GM12891 (cell line): ENCODE results near the gene RASEF.

Experiments used
- DNase-seq: peaks from one replicate; pipeline ENCODE4 v3.0.0; 2011; ENCODE audit warnings: low spot score; ENCODE audit not compliant: insufficient read length
- FAIRE-seq: peaks from 2 replicates; lab custom pipeline; 2011; peaks lifted over from hg19 to GRCh38; lab: Jason Lieb, UNC
- PAX5 ChIP-seq: IDR thresholded peaks from 2 replicates; pipeline ENCODE4 v1.6.1; 2011; ENCODE audit warnings: low read length, moderate library complexity, mild to moderate bottlenecking; ENCODE audit not compliant: insufficient read depth, severe bottlenecking
- POLR2A ChIP-seq: IDR thresholded peaks from 2 replicates; pipeline ENCODE4 v1.6.1; 2011; ENCODE audit warnings: low read depth, low read length, control low read depth
- POLR2AphosphoS5 ChIP-seq: IDR thresholded peaks from 2 replicates; pipeline ENCODE4 v1.6.1; 2011; ENCODE audit warnings: low read depth, low read length, control low read depth
- POU2F2 ChIP-seq: IDR thresholded peaks from 2 replicates; pipeline ENCODE4 v1.6.1; 2011; ENCODE audit warnings: low read depth, mild to moderate bottlenecking, control low read depth, low read length, moderate library complexity
- SPI1 ChIP-seq: IDR thresholded peaks from 2 replicates; pipeline ENCODE4 v1.6.1; 2011; ENCODE audit warnings: low read depth, low read length, control low read depth
- TAF1 ChIP-seq: IDR thresholded peaks from 2 replicates; pipeline ENCODE4 v1.6.1; 2011; ENCODE audit warnings: low read depth, low read length, control low read depth

The RASEF gene

GRCh38 chr9:83002329-83002728 is 60.6 kb downstream of the RASEF start:
- no peak for DNase-seq
- no peak for FAIRE-seq
- no peak for TF ChIP-seq POLR2A
- TF ChIP-seq TAF1: no peak
- TF ChIP-seq PAX5: no peak
- no peak for TF ChIP-seq POU2F2
- TF ChIP-seq POLR2AphosphoS5: no peak
- no peak for TF ChIP-seq SPI1

GRCh38 chr9:83000765-83001164 is 62.2 kb downstream of the RASEF start:
- DNase-seq: no peak
- FAIRE-seq: no peak
- no peak for TF ChIP-seq POLR2A
- TF ChIP-seq PAX5: no peak
- TF ChIP-seq POU2F2: no peak
- no peak for TF ChIP-seq POLR2AphosphoS5
- no peak for TF ChIP-seq SPI1
- TF ChIP-seq TAF1: no peak

- DNase-seq (no peak), FAIRE-seq (no peak)
- no peak for TF ChIP-seq POLR2AphosphoS5
- TF ChIP-seq SPI1: no peak
Observed at GRCh38 chr9:82998409-82998808, 64.5 kb downstream of the RASEF start.

- TF ChIP-seq POU2F2 (no peak), PAX5 (no peak), SPI1 (no peak), POLR2AphosphoS5 (no peak), TAF1 (no peak), POLR2A (no peak)
- FAIRE-seq (no peak), DNase-seq (no peak)
Observed at GRCh38 chr9:82997476-82998140, 65.3 kb downstream of the RASEF start.

DNA sequence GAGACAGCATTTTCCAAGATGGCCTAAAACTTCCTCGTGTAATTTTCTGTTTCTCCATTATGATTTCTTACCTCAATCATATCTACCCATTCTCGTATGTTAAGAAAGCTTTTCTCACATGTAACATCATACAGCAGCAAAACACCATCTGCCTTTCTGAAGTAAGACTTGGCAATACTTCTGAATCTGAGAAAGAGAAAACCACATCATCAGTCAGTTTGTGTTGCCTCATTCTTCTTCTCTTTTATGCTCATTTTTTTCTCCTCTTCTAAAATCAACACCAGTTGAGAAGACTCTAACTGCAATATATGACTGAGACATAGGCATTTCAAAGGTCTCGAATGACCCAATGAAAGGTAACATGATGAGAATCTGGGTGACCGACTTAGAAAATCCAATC is 66.0 kb downstream of the RASEF start:
- FAIRE-seq (no peak), DNase-seq (no peak)
- TF ChIP-seq TAF1 (no peak), POLR2AphosphoS5 (no peak), PAX5 (no peak), SPI1 (no peak), POU2F2 (no peak), POLR2A (no peak)

- TF ChIP-seq TAF1 (no peak), POLR2A (no peak), SPI1 (no peak), POU2F2 (no peak), POLR2AphosphoS5 (no peak), PAX5 (no peak)
- no peak for FAIRE-seq
Observed at GRCh38 chr9:82993856-82994605, 68.9 kb downstream of the RASEF start.

DNA sequence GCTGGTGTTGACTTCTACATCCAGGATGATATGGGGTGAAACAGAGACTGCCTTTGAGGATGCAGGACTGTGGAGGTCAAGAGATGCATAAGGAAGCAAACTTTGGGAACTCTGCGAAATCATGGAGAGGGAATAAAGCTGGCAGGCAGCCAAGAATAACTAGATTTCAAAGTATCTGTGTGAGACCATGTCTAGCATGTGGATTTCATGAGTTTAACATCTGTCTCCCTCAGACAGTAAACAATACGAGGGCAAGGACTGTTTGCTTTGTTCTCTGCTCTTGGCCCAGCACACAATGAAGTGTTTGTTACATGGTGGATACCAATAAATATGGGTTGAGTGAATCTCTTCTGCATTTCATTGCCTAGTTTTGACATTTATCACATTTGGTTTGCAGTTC is 71.3 kb downstream of the RASEF start:
- FAIRE-seq (no peak), DNase-seq (no peak)

More at GRCh38 chr9:82993856-82994605, 68.9 kb downstream of the RASEF start:
- DNase-seq: no peak

DNA sequence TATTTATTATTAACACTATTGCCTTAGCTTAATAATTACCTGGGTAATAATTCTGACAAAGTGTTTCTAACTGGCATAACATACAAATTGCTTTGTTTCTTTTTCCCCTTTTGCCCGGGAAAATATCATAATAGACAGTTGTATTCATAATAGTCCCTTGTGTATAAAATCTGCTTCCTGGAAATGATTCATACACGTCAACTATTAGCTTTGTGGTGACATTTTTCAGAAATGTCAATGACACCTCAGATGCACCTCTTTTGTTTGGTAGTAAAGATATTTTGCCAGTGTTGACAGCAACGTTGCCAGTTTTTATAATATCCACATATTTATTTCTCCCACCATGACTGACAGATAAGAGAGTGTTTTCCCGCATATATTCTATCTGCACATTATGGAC is 73.0 kb downstream of the RASEF start:
- FAIRE-seq: no peak

More for the DNA sequence above, 71.3 kb downstream of the RASEF start:
- TF ChIP-seq POU2F2 (no peak), POLR2AphosphoS5 (no peak), TAF1 (no peak), SPI1 (no peak), PAX5 (no peak), POLR2A (no peak)

DNA sequence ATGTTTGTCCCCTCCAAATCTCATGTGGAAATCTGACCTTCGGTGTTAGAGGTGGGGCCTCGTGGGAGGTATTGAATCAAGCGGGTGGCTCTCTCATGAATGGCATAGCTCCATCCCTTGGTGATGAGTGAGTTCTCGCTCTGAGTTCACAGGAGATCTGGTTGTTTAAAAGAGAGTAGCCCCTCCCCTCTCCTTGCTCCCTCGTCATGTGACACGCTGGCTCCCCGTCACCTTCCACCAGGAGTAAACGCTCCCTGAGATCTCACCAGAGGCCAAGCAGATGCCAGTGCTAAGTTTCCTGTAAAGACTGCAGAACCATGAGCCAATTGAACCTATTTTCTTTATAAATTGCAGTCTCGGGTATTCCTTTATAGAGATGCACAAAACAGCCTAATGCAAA is 74.5 kb downstream of the RASEF start:
- TF ChIP-seq SPI1: no peak
- no peak for TF ChIP-seq PAX5
- no peak for TF ChIP-seq POLR2A
- TF ChIP-seq POLR2AphosphoS5: no peak
- no peak for TF ChIP-seq TAF1
- TF ChIP-seq POU2F2: no peak
- no peak for FAIRE-seq
- DNase-seq: no peak

More for the DNA sequence above, 73.0 kb downstream of the RASEF start:
- TF ChIP-seq TAF1 (no peak), PAX5 (no peak), POU2F2 (no peak), POLR2A (no peak), POLR2AphosphoS5 (no peak), SPI1 (no peak)
- DNase-seq: no peak
